Esophagus muscularis mucosa (tissue), 4 donors: ENCODE data around the gene GANC. TPM values are rescaled to one million over a fixed set of nuclear protein-coding genes. Genes with fewer than 3 reads are reported as not detected.

Experiments used
- DNase-seq: peaks from one replicate; pipeline ENCODE4 v3.0.0-alpha.2; 2017; ENCODE audit errors: extremely low spot score
- H3K27ac ChIP-seq, 4 donors: fragments of 200-600 bp; sonication (generic); replicated peaks in 1 of 4; 1 replicate in 3 of 4; 2 replicates in 1 of 4; pipeline ENCODE4 v1.5.1; 2016 to 2019; ENCODE audit warnings: mild to moderate bottlenecking in 1 of 4
- H3K27me3 ChIP-seq, 4 donors: fragments of 200-600 bp; sonication (generic); one replicate each; pipeline versions ENCODE4 v1.5.1 to v1.6.0; 2016 to 2019
- H3K36me3 ChIP-seq, 4 donors: fragments of 200-600 bp; sonication (generic); one replicate each; pipeline ENCODE4 v1.5.1; 2016 to 2019
- H3K4me1 ChIP-seq, 4 donors: fragments of 200-600 bp; sonication (generic); one replicate each; pipeline ENCODE4 v1.5.1; 2016 to 2019
- H3K4me3 ChIP-seq, 4 donors: fragments of 200-600 bp; sonication (generic); 1 replicate in 2 of 4; 2 replicates in 2 of 4; pipeline ENCODE4 v1.5.1; 2016 to 2019; ENCODE audit warnings: mild to moderate bottlenecking in 4 of 4, moderate library complexity in 1 of 4
- H3K9me3 ChIP-seq, 4 donors: fragments of 200-600 bp; sonication (generic); 1 replicate in 3 of 4; 2 replicates in 1 of 4; pipeline ENCODE4 v1.5.1; 2016 to 2019
- EP300 ChIP-seq: sonication (generic); formaldehyde crosslinking; IDR thresholded peaks from one replicate; pipeline ENCODE4 v1.6.1; 2017; ENCODE audit warnings: antibody characterized with exemption
- POLR2A ChIP-seq: fragments of 450-650 bp; IDR thresholded peaks from one replicate; pipeline ENCODE4 v1.6.1; 2017; ENCODE audit warnings: antibody characterized with exemption, moderate library complexity, mild to moderate bottlenecking, low read depth
- POLR2AphosphoS5 ChIP-seq, 2 donors: sonication (generic); formaldehyde crosslinking; IDR thresholded peaks; one replicate each; pipeline ENCODE4 v1.6.1; 2017; ENCODE audit warnings: antibody characterized with exemption in 2 of 2
- whole genome bisulfite sequencing: methylation state at CpG from one replicate; pipeline ENCODE4 v1.1.5; 2018; 5-methylcytosine and 5-hydroxymethylcytosine counted together
- intact Hi-C: fragments of 100-400 bp; cut with DNase I; formaldehyde crosslinking; loops from one replicate; pipeline ENCODE4 v1.15.1; 2023
- total RNA-seq, 4 donors: library from RNA; depleted of rRNA; stranded (reverse); fragments of >200 nt; gene quantifications; one replicate each; pipeline versions ENCODE4 v1.1.0 to v1.2.1, GENCODE V29; 2016
- TF ChIP-seq, protein P1 (sequence below), 3 experiments: fragments of 200-600 bp in 2 of 3; fragments of 450-650 bp in 1 of 3; sonication (generic) in 2 of 3; IDR thresholded peaks; one replicate each; pipeline ENCODE4 v1.5.1; 2017 to 2019; ENCODE audit warnings: antibody characterized with exemption in 3 of 3, mild to moderate bottlenecking in 2 of 3, moderate library complexity in 1 of 3

GANC gene
- total RNA-seq, 4 donors from 2014 or later: 12.2 to 22.7 (median 17.7) TPM

- intact Hi-C loops: no loop called here
- no peaks in the 10 kb centered on the region for H3K9me3 ChIP-seq
- H3K36me3 ChIP-seq: peaks cover 0 to 41% (median 26%) of the 10 kb centered on the region in 4 donors
- H3K4me3 ChIP-seq: no peak overlapping the region
- no peak overlapping the region for H3K27ac ChIP-seq
- H3K4me1 ChIP-seq: no peaks in the 10 kb centered on the region
- TF ChIP-seq POLR2A: no peak
- H3K27me3 ChIP-seq: no peaks in the 10 kb centered on the region
- no peak for DNase-seq
- 89% methylated on average over 11 of the region's 12 CpGs for WGBS
Measured at GRCh38 chr15:42404461-42405235, 131.6 kb downstream of the GANC start.

- intact Hi-C loops: no loop called here
- H3K27me3 ChIP-seq: no peaks in the 10 kb centered on the region
- no peak for DNase-seq
- no peaks in the 10 kb centered on the region for H3K9me3 ChIP-seq
- H3K36me3 ChIP-seq: peaks cover 0 to 44% (median 33%) of the 10 kb centered on the region in 4 donors
- TF ChIP-seq, protein P1, sequence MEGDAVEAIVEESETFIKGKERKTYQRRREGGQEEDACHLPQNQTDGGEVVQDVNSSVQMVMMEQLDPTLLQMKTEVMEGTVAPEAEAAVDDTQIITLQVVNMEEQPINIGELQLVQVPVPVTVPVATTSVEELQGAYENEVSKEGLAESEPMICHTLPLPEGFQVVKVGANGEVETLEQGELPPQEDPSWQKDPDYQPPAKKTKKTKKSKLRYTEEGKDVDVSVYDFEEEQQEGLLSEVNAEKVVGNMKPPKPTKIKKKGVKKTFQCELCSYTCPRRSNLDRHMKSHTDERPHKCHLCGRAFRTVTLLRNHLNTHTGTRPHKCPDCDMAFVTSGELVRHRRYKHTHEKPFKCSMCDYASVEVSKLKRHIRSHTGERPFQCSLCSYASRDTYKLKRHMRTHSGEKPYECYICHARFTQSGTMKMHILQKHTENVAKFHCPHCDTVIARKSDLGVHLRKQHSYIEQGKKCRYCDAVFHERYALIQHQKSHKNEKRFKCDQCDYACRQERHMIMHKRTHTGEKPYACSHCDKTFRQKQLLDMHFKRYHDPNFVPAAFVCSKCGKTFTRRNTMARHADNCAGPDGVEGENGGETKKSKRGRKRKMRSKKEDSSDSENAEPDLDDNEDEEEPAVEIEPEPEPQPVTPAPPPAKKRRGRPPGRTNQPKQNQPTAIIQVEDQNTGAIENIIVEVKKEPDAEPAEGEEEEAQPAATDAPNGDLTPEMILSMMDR (IDR thresholded peaks at IDR 0.05): no peak
- TF ChIP-seq POLR2AphosphoS5 (IDR thresholded peaks at IDR 0.05) (no peak), EP300 (no peak), POLR2A (no peak)
- H3K4me3 ChIP-seq: no peak overlapping the region
- H3K27ac ChIP-seq: no peak overlapping the region
- WGBS: 50% methylated on average over 6 of the region's 6 CpGs
- H3K4me1 ChIP-seq: no peaks in the 10 kb centered on the region
Measured at GRCh38 chr15:42405863-42406482, 133.0 kb downstream of the GANC start.

Other genes starting within 250 kb of the GANC start
- not detected for gene PLA2G4D, start 178.6 kb upstream of the GANC start, total RNA-seq
- under 1 TPM in 1 of 4 donors, not detected in 3; 0.11 TPM for gene PLA2G4F, start 116.6 kb upstream of the GANC start, total RNA-seq
- gene VPS39, start 64.9 kb upstream of the GANC start, total RNA-seq: 10 to 100 TPM; 50.8 to 83.5 (median 56.2) TPM
- gene TMEM87A, start 232 bp downstream of the GANC start, total RNA-seq: 10 to 100 TPM; 40.7 to 57.5 (median 47.7) TPM
- 1 to 10 TPM; 2.3 to 7.5 (median 4.7) TPM for gene CAPN3, start 86.3 kb downstream of the GANC start, total RNA-seq
- 100 to 1,000 TPM; 312 to 568 (median 428) TPM for gene ZNF106, start 217.9 kb downstream of the GANC start, total RNA-seq
- gene SNAP23, start 222.4 kb downstream of the GANC start, total RNA-seq: 10 to 100 TPM; 48.6 to 76.2 (median 55.1) TPM